Smooth muscle cell (in vitro differentiated cells): ENCODE results near the gene ASIC1. TPM values are rescaled to one million over a fixed set of nuclear protein-coding genes. Genes with fewer than 3 reads are reported as not detected.
A peak's percentile ranks its signal among the peaks of the same experiment; 100 is the strongest.

Experiments
- DNase-seq: peaks from one replicate; lab custom pipeline; 2025; ENCODE audit not compliant: unreplicated experiment; lab: John Stamatoyannopoulos, UW
- H2AFZ ChIP-seq: fragments of 200-600 bp; sonication (generic); 2 replicates; pipeline ENCODE4 v1.6.0; 2016; ENCODE audit warnings: antibody characterized with exemption, low read depth, mild to moderate bottlenecking
- H3F3A ChIP-seq: fragments of 200-600 bp; sonication (generic); 2 replicates; pipeline ENCODE4 v1.6.0; 2017; ENCODE audit warnings: antibody characterized with exemption, low read depth
- H3K27ac ChIP-seq: fragments of 200-600 bp; sonication (generic); 2 replicates; pipeline ENCODE4 v1.5.1; 2016; ENCODE audit warnings: low read depth, mild to moderate bottlenecking
- H3K27me3 ChIP-seq: fragments of 200-600 bp; sonication (generic); 2 replicates; pipeline ENCODE4 v1.6.1; 2016; ENCODE audit warnings: low read depth, mild to moderate bottlenecking
- H3K36me3 ChIP-seq: fragments of 200-600 bp; sonication (generic); 2 replicates; pipeline ENCODE4 v1.5.1; 2016; ENCODE audit warnings: low read depth
- H3K4me1 ChIP-seq: fragments of 200-600 bp; sonication (generic); 2 replicates; pipeline ENCODE4 v1.5.1; 2016; ENCODE audit warnings: low read depth
- H3K4me2 ChIP-seq: fragments of 200-600 bp; sonication (generic); 2 replicates; pipeline ENCODE4 v1.6.0; 2016; ENCODE audit warnings: mild to moderate bottlenecking
- H3K4me3 ChIP-seq: fragments of 200-600 bp; sonication (generic); 2 replicates; pipeline ENCODE4 v1.5.1; 2016; ENCODE audit warnings: mild to moderate bottlenecking
- H3K79me2 ChIP-seq: fragments of 200-600 bp; sonication (generic); 2 replicates; pipeline ENCODE4 v1.6.0; 2016; ENCODE audit warnings: low read depth, mild to moderate bottlenecking
- H3K9ac ChIP-seq: fragments of 200-600 bp; sonication (generic); 2 replicates; pipeline ENCODE4 v1.6.0; 2016; ENCODE audit warnings: low read depth
- H3K9me3 ChIP-seq: fragments of 200-600 bp; sonication (generic); replicated peaks from 2 replicates; pipeline ENCODE4 v1.5.1; 2016; ENCODE audit warnings: low read depth
- H4K20me1 ChIP-seq: fragments of 200-600 bp; sonication (generic); 2 replicates; pipeline ENCODE4 v1.6.0; 2016; ENCODE audit warnings: low read depth
- CTCF ChIP-seq: fragments of 200-600 bp; sonication (generic); IDR thresholded peaks from 2 replicates; pipeline ENCODE4 v1.5.1; 2017; ENCODE audit warnings: borderline replicate concordance, mild to moderate bottlenecking, antibody characterized with exemption; ENCODE audit not compliant: insufficient read depth, poor library complexity, severe bottlenecking
- WGBS: methylation state at CpG from one replicate; pipeline ENCODE4 v1.1.7; 2016; ENCODE audit warnings: low lambda C conversion rate; 5-methylcytosine and 5-hydroxymethylcytosine counted together
- polyA plus RNA-seq: library from polyadenylated mRNA; unstranded; fragments of >200 nt; fragmentation: Nextera tagmentation; extraction: Ambion mirVana; gene quantifications from 2 replicates; pipeline ENCODE4 v1.2.1, GENCODE V29; 2016
- total RNA-seq: library from RNA; depleted of rRNA; stranded (reverse); fragments of >200 nt; gene quantifications from 2 replicates; pipeline ENCODE4 v1.2.3, GENCODE V29; 2014

The ASIC1 gene
- total and polyA plus RNA-seq, 2 experiments from 2014 or later: 0.45 to 1.5 TPM

- Histone ChIP-seq H3K79me2 (peaks cover 28% of the 10 kb centered on the region), H3K36me3 (no peaks in the 10 kb centered on the region), H3K4me1 (peaks cover 17% of the 10 kb centered on the region), H3K4me2 (peak overlapping the region; percentile 67), H4K20me1 (no peaks in the 10 kb centered on the region), H3K9me3 (no peaks in the 10 kb centered on the region), H3K9ac (no peak overlapping the region), H3F3A (peaks cover 5% of the 10 kb centered on the region), H3K27ac (no peak overlapping the region), H3K4me3 (peak overlapping the region; percentile 34), H3K27me3 (no peaks in the 10 kb centered on the region), H2AFZ (peak overlapping the region; percentile 8)
- WGBS: 60% methylated on average over 7 of the region's 7 CpGs
- TF ChIP-seq CTCF: no peak
- DNase-seq: no peak
Measured at GRCh38 chr12:50110762-50111351, 53.5 kb downstream of the ASIC1 start.

- 8% methylated on average over 18 of the region's 19 CpGs for WGBS
Measured at GRCh38 chr12:50111395-50111692, 53.9 kb downstream of the ASIC1 start.

GRCh38 chr12:50111693-50112455 is 54.5 kb downstream of the ASIC1 start, which contains the start of gene COX14:
TSS of gene COX14 (plus strand) at chr12:50112236. CDS start at chr12:50120044, 7,808 bp downstream.
- H3K27me3 ChIP-seq: no peaks in the 10 kb centered on the region
- peak within 1 kb of the TSS; percentile 79 for H3K27ac ChIP-seq
- peaks cover 5% of the 10 kb centered on the region for H3F3A ChIP-seq
- peak; percentile 94 for DNase-seq
- peaks cover 17% of the 10 kb centered on the region for H3K4me1 ChIP-seq
- H3K79me2 ChIP-seq: peaks cover 38% of the 10 kb centered on the region
- peak; percentile 83 for TF ChIP-seq CTCF
- under 1% methylated on average over 59 of the region's 59 CpGs for WGBS
- peak within 1 kb of the TSS; percentile 90 for H3K4me2 ChIP-seq
- H3K36me3 ChIP-seq: no peaks in the 10 kb centered on the region
- H3K9me3 ChIP-seq: no peaks in the 10 kb centered on the region
- H3K9ac ChIP-seq: peak within 1 kb of the TSS; percentile 63
- peak within 1 kb of the TSS; percentile 79 for H2AFZ ChIP-seq
- H3K4me3 ChIP-seq: peak within 1 kb of the TSS; percentile 79
- H4K20me1 ChIP-seq: peaks cover 3% of the 10 kb centered on the region

More at GRCh38 chr12:50111395-50111692, 53.9 kb downstream of the ASIC1 start:
- no peaks in the 10 kb centered on the region for H3K9me3 ChIP-seq
- H3K27me3 ChIP-seq: no peaks in the 10 kb centered on the region
- H3K79me2 ChIP-seq: peaks cover 33% of the 10 kb centered on the region
- no peaks in the 10 kb centered on the region for H4K20me1 ChIP-seq
- peak overlapping the region; percentile 8 for H2AFZ ChIP-seq
- no peak for TF ChIP-seq CTCF
- H3K4me1 ChIP-seq: peaks cover 17% of the 10 kb centered on the region
- H3K36me3 ChIP-seq: no peaks in the 10 kb centered on the region
- H3K4me2 ChIP-seq: peak overlapping the region; percentile 67
- H3F3A ChIP-seq: peaks cover 5% of the 10 kb centered on the region
- H3K4me3 ChIP-seq: peak overlapping the region; percentile 34
- DNase-seq: no peak
- no peak overlapping the region for H3K9ac ChIP-seq
- no peak overlapping the region for H3K27ac ChIP-seq
